ELR (cell line): ENCODE results near the gene PRLHR.

ENCODE experiments used
- DNase-seq: peaks from one replicate; pipeline ENCODE4 v3.0.0-alpha.2; 2015; ENCODE audit warnings: low read depth

PRLHR gene

DNA sequence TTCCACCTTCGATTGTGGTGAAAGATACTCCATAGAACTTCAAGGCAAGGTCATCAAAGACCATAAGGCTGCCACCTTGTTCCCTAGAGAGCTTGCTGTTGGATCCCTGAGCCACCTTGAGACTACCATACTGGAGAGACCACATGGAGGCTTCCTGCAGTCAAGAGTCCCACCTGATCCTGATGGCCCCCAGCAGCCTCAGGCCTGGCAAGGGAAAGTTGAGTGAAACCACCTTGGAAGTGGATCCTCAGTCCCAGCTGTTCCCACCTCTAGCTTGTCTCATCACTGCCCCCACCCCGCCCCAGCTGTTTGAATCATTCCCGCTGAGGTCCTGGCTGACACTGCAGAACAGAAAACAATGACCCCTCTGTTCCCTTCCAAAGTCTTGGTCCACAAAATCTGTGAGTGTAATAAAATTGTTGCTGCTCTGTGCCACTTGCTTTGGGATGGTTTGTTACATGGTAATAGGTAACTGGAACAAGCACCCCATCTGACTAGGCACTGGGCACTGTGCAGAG lies 32.0 kb downstream of the PRLHR start:
- DNase-seq = no peak

DNA sequence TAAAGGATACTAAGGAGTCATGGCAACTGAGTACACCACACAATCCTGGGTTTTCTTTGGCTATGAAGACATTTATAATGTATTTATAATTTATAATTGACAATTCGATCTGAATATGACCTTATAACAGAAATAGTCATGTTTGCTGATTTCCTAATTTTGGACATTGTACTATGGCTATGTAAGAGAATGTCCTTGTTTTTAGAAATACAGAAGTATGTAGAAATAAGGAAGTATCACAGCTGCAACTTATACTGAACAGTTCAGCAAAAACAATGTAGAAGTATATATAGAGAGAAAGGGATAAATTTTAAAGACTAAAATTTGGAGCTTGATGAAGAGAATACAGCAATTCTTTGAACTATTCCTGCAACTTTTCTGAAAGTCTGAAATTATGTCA lies 32.6 kb downstream of the PRLHR start:
- DNase-seq = no peak

DNA sequence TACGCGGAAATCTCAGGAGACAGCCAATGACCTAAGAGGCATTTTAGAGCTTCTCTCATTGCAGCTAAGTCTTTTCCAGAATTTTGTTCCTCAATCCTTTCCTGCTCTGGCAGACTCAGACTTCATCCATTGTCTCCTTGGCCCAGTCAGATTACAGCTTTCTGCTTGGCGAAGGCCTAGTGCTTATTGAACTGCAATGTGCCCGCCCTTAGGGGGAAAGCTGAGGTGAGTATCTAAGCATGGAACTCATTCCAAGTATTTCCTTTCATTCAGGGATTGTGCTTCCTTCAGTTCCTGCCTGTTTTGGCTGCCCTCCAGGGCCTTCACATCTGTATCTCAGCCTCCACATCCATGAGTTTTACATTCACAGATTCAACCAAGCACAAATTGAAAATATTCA lies 37.5 kb downstream of the PRLHR start:
- no peak for DNase-seq

DNA sequence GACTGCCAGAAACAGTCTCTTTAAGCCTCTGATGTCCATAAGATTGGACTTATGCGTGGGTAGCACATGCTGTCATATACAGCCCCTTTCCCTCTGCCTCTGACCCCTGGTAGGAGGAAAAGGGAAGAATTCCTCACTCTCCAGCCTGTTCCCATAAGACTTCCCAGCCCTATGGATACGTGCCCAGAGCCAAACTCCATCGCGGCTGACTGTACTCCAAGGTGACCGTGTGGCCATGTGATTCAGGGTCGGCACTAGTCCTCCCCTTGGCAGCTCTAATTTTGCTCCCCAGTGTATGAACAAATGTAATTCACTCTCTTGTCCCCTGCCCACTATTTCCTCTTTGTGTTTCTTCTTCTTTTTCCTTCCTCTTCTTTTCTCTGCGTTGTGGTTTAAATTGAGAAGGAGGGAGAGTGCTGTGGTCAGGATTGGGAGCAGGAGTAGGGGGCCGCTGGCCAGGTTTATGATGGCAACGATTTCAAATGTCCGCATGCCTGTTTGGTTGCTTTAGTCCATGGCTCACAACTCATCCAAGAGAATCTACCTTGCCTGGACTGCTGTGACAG lies 43.8 kb downstream of the PRLHR start:
- no peak for DNase-seq

DNA sequence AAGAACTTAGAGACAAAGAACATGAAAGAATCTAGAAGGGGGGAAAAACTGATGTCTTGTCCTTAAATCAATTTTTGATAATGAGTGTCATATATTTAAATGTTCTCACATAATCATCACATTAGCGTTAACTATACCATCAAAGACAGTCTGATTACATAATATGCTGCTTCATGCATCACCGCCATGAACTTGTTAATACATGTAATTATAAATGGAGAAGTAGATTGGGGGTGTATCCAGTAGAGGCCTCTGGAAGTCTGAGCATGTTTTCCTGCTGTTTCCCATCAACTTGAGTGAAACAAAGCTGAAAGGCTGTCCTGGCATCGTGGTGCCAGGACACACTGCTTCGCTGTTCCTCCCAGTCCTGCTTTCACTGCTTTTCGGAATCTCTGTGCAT lies 48.2 kb downstream of the PRLHR start:
- DNase-seq = no peak

DNA sequence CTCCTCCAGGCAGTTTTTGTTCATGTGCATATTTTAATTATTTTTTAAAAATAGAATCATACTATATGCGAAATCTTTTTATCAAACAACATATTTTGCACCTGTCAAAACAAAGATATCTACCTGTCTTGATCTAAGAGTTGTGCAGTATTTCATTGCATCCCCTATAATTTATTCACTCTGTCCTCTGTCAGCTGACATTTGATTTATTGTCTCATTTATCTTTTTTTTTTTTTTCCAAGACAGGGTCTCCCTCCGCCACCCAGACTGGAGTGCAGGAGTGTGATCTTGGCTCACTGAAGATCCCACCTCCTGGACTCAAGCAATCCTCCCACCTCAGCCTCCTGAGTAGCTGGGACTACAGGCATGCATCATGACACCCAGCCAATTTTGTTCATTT lies 49.0 kb downstream of the PRLHR start:
- no peak for DNase-seq

DNA sequence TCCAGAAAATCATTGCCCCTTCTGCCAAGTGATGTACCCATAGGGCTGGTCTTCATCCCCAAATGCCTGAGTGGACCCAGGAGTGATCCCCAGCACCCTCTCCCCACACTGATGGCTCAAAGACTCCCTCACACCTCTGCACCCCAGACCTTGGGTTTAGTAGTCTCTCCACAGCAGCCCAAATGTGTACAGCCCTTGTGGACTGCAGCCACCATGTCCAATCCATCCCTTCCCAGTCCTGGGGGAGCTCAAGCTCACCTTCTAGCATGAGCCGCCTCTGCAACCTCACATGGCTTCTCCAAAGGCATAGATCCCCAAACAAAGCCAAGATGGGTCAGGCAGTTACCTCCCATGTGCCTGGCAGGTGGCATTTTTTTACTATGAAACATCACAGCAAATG lies 50.1 kb downstream of the PRLHR start:
- no peak for DNase-seq

DNA sequence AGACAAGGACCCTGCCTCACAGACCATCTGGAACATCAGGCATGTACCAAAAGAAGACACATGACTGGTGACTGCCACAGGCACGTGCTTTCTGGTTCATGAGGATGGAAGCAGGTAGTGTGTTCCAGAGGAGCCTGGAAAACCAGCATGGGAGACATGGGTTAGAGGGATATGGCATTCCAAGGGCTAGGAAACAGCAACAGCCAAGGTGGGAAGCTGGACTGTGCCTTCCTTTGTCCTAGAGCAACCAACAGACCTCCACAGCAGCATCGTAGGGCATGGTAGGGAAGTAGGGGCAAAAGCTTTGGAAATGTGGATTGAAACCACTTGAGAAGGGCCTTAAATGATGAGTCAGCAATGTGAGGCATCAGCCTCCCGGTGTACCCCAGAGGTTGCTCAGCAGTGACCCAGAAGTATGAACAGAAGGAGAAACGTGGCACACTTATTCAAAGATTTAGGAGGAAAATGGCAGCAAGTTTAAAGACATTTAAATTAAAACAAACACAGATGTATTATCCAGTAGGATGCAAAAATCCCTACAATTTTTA lies 51.0 kb downstream of the PRLHR start:
- no peak for DNase-seq

DNA sequence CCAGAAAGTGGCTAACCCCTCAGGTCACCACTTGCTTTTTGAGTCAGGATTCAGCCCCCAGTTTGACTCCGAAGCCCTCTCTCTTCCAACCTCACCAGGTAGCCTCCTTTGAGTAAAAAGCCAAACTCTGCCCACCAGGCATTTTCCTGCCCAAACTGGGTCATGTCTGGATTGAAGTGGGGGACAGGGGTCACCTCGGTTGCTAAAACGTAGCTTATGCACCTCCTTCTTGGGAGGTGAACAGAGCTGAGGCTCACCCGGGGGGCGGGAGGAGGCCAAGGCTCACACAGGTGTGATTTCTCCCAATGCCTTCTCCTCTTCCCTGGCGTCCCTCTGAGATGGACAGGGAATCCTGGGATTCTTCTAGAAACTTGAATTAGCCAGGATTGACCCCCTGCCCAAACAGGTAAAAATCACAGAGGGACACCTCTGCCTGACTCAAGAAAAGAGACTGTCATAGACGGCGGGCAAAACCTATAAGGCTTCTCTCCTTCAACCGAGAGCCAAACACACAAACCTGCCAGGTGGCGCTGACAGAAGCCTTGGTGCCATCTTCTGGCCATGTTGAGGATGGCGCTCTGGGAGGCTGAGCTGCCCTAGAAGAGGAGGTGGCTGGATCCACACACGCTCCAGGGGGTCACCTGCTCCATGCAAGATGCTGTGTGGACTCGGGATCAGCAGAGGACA lies 51.6 kb downstream of the PRLHR start:
- DNase-seq = peak; percentile 65

DNA sequence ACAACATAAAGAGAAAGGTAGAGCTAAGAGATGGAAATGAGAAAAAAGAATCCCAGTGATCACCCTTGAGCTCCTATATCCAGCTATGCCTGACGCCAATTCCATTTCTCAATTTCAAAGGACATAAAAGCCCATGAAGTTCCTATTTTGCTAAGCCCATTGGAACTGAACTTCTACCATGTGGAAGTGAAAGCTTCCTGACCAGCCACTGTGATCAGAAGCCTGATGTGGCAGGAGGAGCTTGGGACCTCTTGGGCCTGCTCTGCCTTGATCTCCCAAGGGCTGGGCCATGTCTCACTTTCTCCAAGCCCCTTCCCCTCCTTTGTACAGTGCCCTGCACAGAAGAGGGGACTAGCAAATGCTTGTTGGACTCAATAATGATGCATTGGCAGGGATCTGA lies 52.7 kb downstream of the PRLHR start:
- DNase-seq = no peak

DNA sequence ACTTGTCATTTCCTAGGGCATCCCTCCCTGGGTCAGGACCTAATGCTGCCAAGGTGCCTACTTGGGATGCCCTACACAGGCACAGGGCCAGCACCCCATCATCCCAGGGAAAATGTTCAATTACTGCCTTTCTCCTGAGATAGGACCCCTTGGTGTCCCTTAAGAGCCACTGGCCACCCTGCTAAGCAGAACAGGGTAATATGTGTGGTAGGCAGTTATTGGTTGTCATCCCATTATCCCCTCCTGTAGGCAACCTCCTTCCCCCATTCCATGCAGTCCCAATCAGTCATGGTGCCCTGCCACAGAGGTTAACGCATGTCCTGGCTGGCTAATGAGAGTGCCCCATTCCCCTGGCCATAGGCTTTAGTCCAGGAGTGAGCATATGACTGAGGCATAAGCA lies 53.2 kb downstream of the PRLHR start:
- DNase-seq = no peak

DNA sequence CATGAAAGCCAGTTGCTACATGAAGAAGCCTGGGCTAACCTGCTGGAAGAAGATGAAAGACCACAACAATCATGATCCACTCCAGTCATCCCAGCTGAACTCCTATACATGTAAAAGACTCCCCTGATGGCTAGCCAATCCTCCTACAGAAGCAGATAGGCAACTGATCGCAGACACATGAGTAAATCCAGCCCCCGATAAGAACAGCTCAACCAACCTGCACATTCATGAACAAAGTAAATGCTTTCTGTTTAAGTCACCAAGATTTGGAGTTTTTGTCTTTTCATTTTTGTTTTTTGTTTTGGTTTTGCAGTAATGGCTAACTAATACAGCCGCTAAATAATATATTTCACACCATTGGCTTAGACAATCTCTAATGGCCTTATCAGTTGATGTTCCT lies 53.7 kb downstream of the PRLHR start:
- no peak for DNase-seq
